ENCODE data around the gene SLC23A2.
A peak's percentile ranks its signal among the peaks of the same experiment; 100 is the strongest.
"Not testable (repeated sequence)": the region's sequence is repeated elsewhere in the genome, so short reads cannot be mapped to it uniquely, and the experiment has no call there.

Gene SLC23A2

DNA sequence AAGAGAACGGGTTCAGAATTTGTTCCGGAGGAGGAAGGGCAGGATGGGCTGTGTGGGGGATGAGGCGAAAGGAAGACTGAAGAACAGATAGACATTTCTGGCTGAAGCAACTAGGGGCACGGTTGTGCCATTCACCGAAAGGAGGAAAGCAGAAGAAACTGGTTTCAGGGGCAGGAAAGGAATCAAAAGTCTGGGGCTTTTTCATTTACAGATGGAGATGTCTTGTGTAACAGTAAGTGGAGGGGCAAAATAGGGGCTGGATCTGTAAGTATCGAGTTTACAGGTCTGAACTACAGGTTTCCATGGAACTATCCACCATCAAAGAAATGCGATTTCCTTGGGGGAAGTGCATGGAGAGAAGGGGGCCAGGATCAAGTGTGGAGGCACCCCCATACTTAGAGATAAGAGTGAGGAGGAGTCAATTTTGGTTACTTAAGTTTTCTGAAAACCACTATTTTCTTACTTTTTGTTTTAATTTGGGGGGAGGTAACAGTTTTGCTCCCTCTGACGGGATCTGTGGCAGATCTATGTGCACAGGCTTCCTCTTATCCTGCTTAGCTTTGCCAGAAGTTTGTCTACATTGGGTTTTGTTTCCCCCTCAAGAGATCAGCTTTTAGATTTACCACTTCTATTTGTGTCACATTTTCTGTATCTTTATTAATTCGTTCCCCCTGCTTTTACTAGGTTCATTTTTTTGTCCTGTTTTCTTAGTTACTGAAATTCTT lies 120.1 kb downstream of the SLC23A2 start:
- Histone ChIP-seq H3K9me3 (ENCODE audit: severe bottlenecking) (no peaks in the 10 kb centered on the region), H3K27me3 (ENCODE audit: insufficient read depth, poor library complexity, severe bottlenecking) (no peaks in the 10 kb centered on the region), H3K27ac (ENCODE audit: poor library complexity, severe bottlenecking) (no peak overlapping the region), H3K4me3 (ENCODE audit: severe bottlenecking) (no peak overlapping the region), H3K4me1 (ENCODE audit: insufficient read depth, poor library complexity, severe bottlenecking) (no peaks in the 10 kb centered on the region), H3K36me3 (ENCODE audit: low read depth) (peaks cover 12% of the 10 kb centered on the region)
- DNase-seq (ENCODE audit: low spot score) = no peak
- ATAC-seq (ENCODE audit: low read depth) = no peak
- TF ChIP-seq, protein P1, sequence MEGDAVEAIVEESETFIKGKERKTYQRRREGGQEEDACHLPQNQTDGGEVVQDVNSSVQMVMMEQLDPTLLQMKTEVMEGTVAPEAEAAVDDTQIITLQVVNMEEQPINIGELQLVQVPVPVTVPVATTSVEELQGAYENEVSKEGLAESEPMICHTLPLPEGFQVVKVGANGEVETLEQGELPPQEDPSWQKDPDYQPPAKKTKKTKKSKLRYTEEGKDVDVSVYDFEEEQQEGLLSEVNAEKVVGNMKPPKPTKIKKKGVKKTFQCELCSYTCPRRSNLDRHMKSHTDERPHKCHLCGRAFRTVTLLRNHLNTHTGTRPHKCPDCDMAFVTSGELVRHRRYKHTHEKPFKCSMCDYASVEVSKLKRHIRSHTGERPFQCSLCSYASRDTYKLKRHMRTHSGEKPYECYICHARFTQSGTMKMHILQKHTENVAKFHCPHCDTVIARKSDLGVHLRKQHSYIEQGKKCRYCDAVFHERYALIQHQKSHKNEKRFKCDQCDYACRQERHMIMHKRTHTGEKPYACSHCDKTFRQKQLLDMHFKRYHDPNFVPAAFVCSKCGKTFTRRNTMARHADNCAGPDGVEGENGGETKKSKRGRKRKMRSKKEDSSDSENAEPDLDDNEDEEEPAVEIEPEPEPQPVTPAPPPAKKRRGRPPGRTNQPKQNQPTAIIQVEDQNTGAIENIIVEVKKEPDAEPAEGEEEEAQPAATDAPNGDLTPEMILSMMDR (IDR thresholded peaks at IDR 0.05; ENCODE audit: poor library complexity, severe bottlenecking) = no peak

GRCh38 chr20:4880051-4880450 lies 121.3 kb downstream of the SLC23A2 start:
- H3K27me3 ChIP-seq (ENCODE audit: insufficient read depth, poor library complexity, severe bottlenecking) = no peaks in the 10 kb centered on the region
- no peaks in the 10 kb centered on the region for H3K9me3 ChIP-seq (ENCODE audit: severe bottlenecking)
- peaks cover 12% of the 10 kb centered on the region for H3K36me3 ChIP-seq (ENCODE audit: low read depth)
- peak; percentile 28 for DNase-seq (ENCODE audit: low spot score)
- no peak overlapping the region for H3K4me3 ChIP-seq (ENCODE audit: severe bottlenecking)
- H3K4me1 ChIP-seq (ENCODE audit: insufficient read depth, poor library complexity, severe bottlenecking) = no peaks in the 10 kb centered on the region
- TF ChIP-seq, protein P1 (IDR thresholded peaks at IDR 0.05; ENCODE audit: poor library complexity, severe bottlenecking) = no peak
- ATAC-seq (ENCODE audit: low read depth) = no peak
- H3K27ac ChIP-seq (ENCODE audit: poor library complexity, severe bottlenecking) = no peak overlapping the region

- H3K9me3 ChIP-seq (ENCODE audit: severe bottlenecking); H3K27ac ChIP-seq (ENCODE audit: poor library complexity, severe bottlenecking); H3K4me1 ChIP-seq (ENCODE audit: insufficient read depth, poor library complexity, severe bottlenecking); H3K27me3 ChIP-seq (ENCODE audit: insufficient read depth, poor library complexity, severe bottlenecking); H3K4me3 ChIP-seq (ENCODE audit: severe bottlenecking); DNase-seq (ENCODE audit: low spot score); ATAC-seq (ENCODE audit: low read depth): not testable (repeated sequence)
- peaks cover 28% of the 10 kb centered on the region for H3K36me3 ChIP-seq (ENCODE audit: low read depth)
These were observed 123.2 kb downstream of the SLC23A2 start for GRCh38 chr20:4878099-4878498.

DNA sequence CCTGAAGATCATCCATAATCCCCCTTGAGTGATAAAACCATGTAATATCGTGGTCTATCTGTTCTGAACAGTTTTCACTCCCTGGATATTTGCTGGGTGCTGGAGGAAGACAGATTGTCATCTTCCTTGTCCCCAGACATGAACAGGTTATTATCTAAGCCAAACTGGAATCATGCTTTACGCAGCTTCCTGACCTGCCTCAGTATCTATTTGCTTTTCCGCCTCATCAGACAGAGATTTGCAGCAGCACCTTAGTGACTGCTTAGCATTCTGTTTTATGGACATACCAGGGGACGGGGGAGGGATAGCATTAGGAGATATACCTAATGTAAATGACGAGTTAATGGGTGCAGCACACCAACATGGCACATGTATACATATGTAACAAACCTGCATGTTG lies 124.6 kb downstream of the SLC23A2 start:
- Histone ChIP-seq H3K9me3 (ENCODE audit: severe bottlenecking) (no peaks in the 10 kb centered on the region), H3K4me3 (ENCODE audit: severe bottlenecking) (no peak overlapping the region), H3K36me3 (ENCODE audit: low read depth) (peaks cover 25% of the 10 kb centered on the region), H3K4me1 (ENCODE audit: insufficient read depth, poor library complexity, severe bottlenecking) (no peaks in the 10 kb centered on the region), H3K27ac (ENCODE audit: poor library complexity, severe bottlenecking) (no peak overlapping the region), H3K27me3 (ENCODE audit: insufficient read depth, poor library complexity, severe bottlenecking) (no peaks in the 10 kb centered on the region)
- DNase-seq (ENCODE audit: low spot score) (no peak), ATAC-seq (ENCODE audit: low read depth) (no peak)
- TF ChIP-seq, protein P1 (IDR thresholded peaks at IDR 0.05; ENCODE audit: poor library complexity, severe bottlenecking) = no peak

- TF ChIP-seq, protein P1 (IDR thresholded peaks at IDR 0.05; ENCODE audit: poor library complexity, severe bottlenecking) = no peak
- Histone ChIP-seq H3K9me3 (ENCODE audit: severe bottlenecking) (no peaks in the 10 kb centered on the region), H3K4me1 (ENCODE audit: insufficient read depth, poor library complexity, severe bottlenecking) (no peaks in the 10 kb centered on the region), H3K36me3 (ENCODE audit: low read depth) (peaks cover 25% of the 10 kb centered on the region), H3K27ac (ENCODE audit: poor library complexity, severe bottlenecking) (no peak overlapping the region), H3K27me3 (ENCODE audit: insufficient read depth, poor library complexity, severe bottlenecking) (no peaks in the 10 kb centered on the region), H3K4me3 (ENCODE audit: severe bottlenecking) (no peak overlapping the region)
- DNase-seq (ENCODE audit: low spot score) (peak; percentile 26), ATAC-seq (ENCODE audit: low read depth) (no peak)
These were observed 125.0 kb downstream of the SLC23A2 start for GRCh38 chr20:4876301-4876700.
